GM19099 (cell line): ENCODE measurements around the gene KANSL1L.

Experiments
- POLR2A ChIP-seq: IDR thresholded peaks from 3 replicates; pipeline ENCODE4 v1.6.1; 2011; ENCODE audit warnings: low read depth; ENCODE audit not compliant: insufficient read length; ENCODE audit errors: extremely low read depth

Gene KANSL1L

GRCh38 chr2:210035679-210036078, 135.5 kb downstream of the KANSL1L start:
- no peak for TF ChIP-seq POLR2A

- no peak for TF ChIP-seq POLR2A
Measured at GRCh38 chr2:210034087-210034683, 137.0 kb downstream of the KANSL1L start.

- TF ChIP-seq POLR2A: no peak
Measured at GRCh38 chr2:210028178-210028577, 143.0 kb downstream of the KANSL1L start.

GRCh38 chr2:210027608-210028007, 143.6 kb downstream of the KANSL1L start:
- no peak for TF ChIP-seq POLR2A

GRCh38 chr2:210022824-210023223, 148.4 kb downstream of the KANSL1L start:
- no peak for TF ChIP-seq POLR2A

GRCh38 chr2:210020138-210020537, 151.1 kb downstream of the KANSL1L start:
- no peak for TF ChIP-seq POLR2A

GRCh38 chr2:210009896-210010295, 161.3 kb downstream of the KANSL1L start:
- TF ChIP-seq POLR2A: no peak

- no peak for TF ChIP-seq POLR2A
Measured at GRCh38 chr2:210009126-210009525, 162.1 kb downstream of the KANSL1L start.

GRCh38 chr2:210007895-210008294, 163.3 kb downstream of the KANSL1L start:
- no peak for TF ChIP-seq POLR2A

- no peak for TF ChIP-seq POLR2A
Measured at GRCh38 chr2:210004881-210005280, 166.3 kb downstream of the KANSL1L start.

- no peak for TF ChIP-seq POLR2A
Measured at GRCh38 chr2:210003359-210003758, 167.8 kb downstream of the KANSL1L start.

- peak; percentile 87 for TF ChIP-seq POLR2A
Measured at GRCh38 chr2:210002158-210003157, 168.8 kb downstream of the KANSL1L start, which contains the start of gene RPE. TSS of gene RPE (plus strand) at chr2:210002638. CDS start at chr2:210002662, 24 bp downstream.

GRCh38 chr2:210000464-210001324, 170.5 kb downstream of the KANSL1L start:
- TF ChIP-seq POLR2A: no peak

- no peak for TF ChIP-seq POLR2A
Measured at GRCh38 chr2:209998596-209998995, 172.6 kb downstream of the KANSL1L start.

GRCh38 chr2:209993968-209994367, 177.2 kb downstream of the KANSL1L start:
- TF ChIP-seq POLR2A: no peak
